Left lung (tissue), 10 donors: ENCODE measurements around the gene BCL3. TPM values are rescaled to one million over a fixed set of nuclear protein-coding genes. Genes with fewer than 3 reads are reported as not detected.
A peak's percentile ranks its signal among the peaks of the same experiment; 100 is the strongest.

Experiments
- ATAC-seq: fragments of 200-7000 bp; cut with Tn5 transposase; one replicate; pipeline ENCODE4 v1.9.1; 2020; ENCODE audit warnings: moderate library complexity
- DNase-seq, 4 donors: peaks; one replicate each; pipeline ENCODE4 v3.0.0-alpha.2; 2013 to 2020
- H3K27ac ChIP-seq, 2 donors: fragments of 200-600 bp; sonication (generic) in 1 of 2; one replicate each; pipeline versions ENCODE4 v1.5.0 to v1.8.0; 2020 to 2021
- H3K27me3 ChIP-seq, 2 donors: fragments of 200-600 bp; sonication (generic) in 1 of 2; one replicate each; pipeline versions ENCODE4 v1.5.0 to v1.8.0; 2020 to 2021
- H3K36me3 ChIP-seq, 2 donors: fragments of 200-600 bp; sonication (generic) in 1 of 2; one replicate each; pipeline versions ENCODE4 v1.5.0 to v1.8.0; 2020 to 2021
- H3K4me1 ChIP-seq, 2 donors: fragments of 200-600 bp; one replicate each; pipeline ENCODE4 v1.8.0; 2021
- H3K4me3 ChIP-seq, 2 donors: fragments of 200-600 bp; sonication (generic) in 1 of 2; one replicate each; pipeline versions ENCODE4 v1.5.0 to v1.8.0; 2020 to 2021; ENCODE audit warnings: mild to moderate bottlenecking in 1 of 2
- H3K9me3 ChIP-seq, 2 donors: fragments of 200-600 bp; sonication (generic) in 1 of 2; one replicate each; pipeline versions ENCODE4 v1.5.0 to v1.8.0; 2020 to 2021
- CTCF ChIP-seq, 2 donors: fragments of 200-600 bp; sonication (generic) in 1 of 2; IDR thresholded peaks; one replicate each; pipeline versions ENCODE4 v1.5.0 to v1.8.0; 2021; ENCODE audit warnings: antibody characterized with exemption in 2 of 2
- intact Hi-C, 2 donors: fragments of 100-400 bp; cut with DNase I; formaldehyde crosslinking; loops; one replicate each; pipeline versions ENCODE4 v1.11.2 to v1.14.2; 2022
- microRNA-seq, 2 donors: library from miRNA; unstranded; fragments of <30 nt; microRNA quantifications; one replicate each; pipeline ENCODE4, GENCODE V29; 2019
- polyA plus RNA-seq, 6 donors: library from polyadenylated mRNA; unstranded; fragments of 120-200 nt; gene quantifications; one replicate each; pipeline ENCODE4 v1.2.1, GENCODE V29; 2013; ENCODE audit not compliant: insufficient read length in 6 of 6
- total RNA-seq, 2 donors: library from RNA; stranded (reverse); fragmentation: NEBNext Ultra II Directional; extraction: Animal tissue kit (Norgen Biotek cat#: 25700); gene quantifications; one replicate each; pipeline ENCODE4 v1.2.1, GENCODE V29; 2021
- donor health status: DM: no; HTN: yes; CAD: no.
- donor health status: DM: no; HTN: no; CAD: no.

The BCL3 gene
- total and polyA plus RNA-seq, 8 donors: 7.3 to 79.9 (median 13.8) TPM

- peak within 1 kb of the TSS; percentile 80 to 87 for H3K27ac ChIP-seq
- peaks cover 0 to 17% of the 10 kb centered on the region in 2 donors for H3K27me3 ChIP-seq
- H3K4me3 ChIP-seq: peak within 1 kb of the TSS; percentile 50 to 54
- intact Hi-C loops: no loop called here
- no peaks in the 10 kb centered on the region for H3K9me3 ChIP-seq
- DNase-seq (peak; percentile 76 to 90 (median 82)), ATAC-seq (peak; percentile 87)
- H3K4me1 ChIP-seq: peaks cover 14 to 25% of the 10 kb centered on the region in 2 donors
- peaks cover 0 to 9% of the 10 kb centered on the region in 2 donors for H3K36me3 ChIP-seq
- TF ChIP-seq CTCF (IDR thresholded peaks at IDR 0.05): no peak
Observed at GRCh38 chr19:44808463-44809371, 60.2 kb downstream of the BCL3 start, which contains the start of gene BCAM. TSS of gene BCAM (plus strand) at chr19:44809103. CDS start at chr19:44809125, 22 bp downstream.

Small RNA genes within 50 kb of the gene (microRNA-seq; reads per million reads assigned to microRNA genes)
- gene MIR8085: 0 to 0.14 reads per million in 2 donors

Other genes with a start within 250 kb of the BCL3 start
- gene ZNF180, start 248.2 kb upstream of the BCL3 start, total RNA-seq: 1 to 10 TPM; 6.0 to 7.7 TPM
- gene ZNF180, start 248.2 kb upstream of the BCL3 start, polyA plus RNA-seq: 10 to 100 TPM; 14.5 to 16.6 (median 15.8) TPM
- gene CEACAM20, start 219.0 kb upstream of the BCL3 start, total RNA-seq: not detected
- gene CEACAM20, start 219.0 kb upstream of the BCL3 start, polyA plus RNA-seq: not detected
- not detected for gene IGSF23, start 135.1 kb upstream of the BCL3 start, total RNA-seq
- under 1 TPM in 2 of 6 donors, not detected in 4; 0.17 to 0.18 TPM for gene IGSF23, start 135.1 kb upstream of the BCL3 start, polyA plus RNA-seq
- 10 to 100 TPM; 46.3 to 67.9 TPM for gene PVR, start 104.8 kb upstream of the BCL3 start, total RNA-seq
- gene PVR, start 104.8 kb upstream of the BCL3 start, polyA plus RNA-seq: 10 to 100 TPM; 22.5 to 29.3 (median 27.6) TPM
- 1 to 10 TPM; 4.1 to 5.4 TPM for gene CEACAM19, start 77.2 kb upstream of the BCL3 start, total RNA-seq
- 10 to 100 TPM; 12.8 to 21.9 (median 15.9) TPM for gene CEACAM19, start 77.2 kb upstream of the BCL3 start, polyA plus RNA-seq
- under 1 TPM in 1 of 2 donors, not detected in 1; 0.20 TPM for gene CEACAM16, start 49.6 kb upstream of the BCL3 start, total RNA-seq
- gene CEACAM16, start 49.6 kb upstream of the BCL3 start, polyA plus RNA-seq: not detected
- 1 to 10 TPM; 5.2 to 6.1 TPM for gene CBLC, start 29.2 kb downstream of the BCL3 start, total RNA-seq
- gene CBLC, start 29.2 kb downstream of the BCL3 start, polyA plus RNA-seq: 1 to 10 TPM; 3.1 to 5.7 (median 3.8) TPM
- 100 to 1,000 TPM; 110 to 389 TPM for gene BCAM, start 60.4 kb downstream of the BCL3 start, total RNA-seq
- gene BCAM, start 60.4 kb downstream of the BCL3 start, polyA plus RNA-seq: 100 to 1,000 TPM; 143 to 235 (median 163) TPM
- gene NECTIN2, start 97.6 kb downstream of the BCL3 start, total RNA-seq: 100 to 1,000 TPM in 1 of 2 donors, 10 to 100 TPM in 1; 86.7 to 145 TPM
- 10 to 100 TPM; 66.9 to 92.1 (median 77.6) TPM for gene NECTIN2, start 97.6 kb downstream of the BCL3 start, polyA plus RNA-seq
- gene TOMM40, start 142.5 kb downstream of the BCL3 start, total RNA-seq: 10 to 100 TPM; 42.0 to 79.9 TPM
- 10 to 100 TPM; 28.8 to 48.2 (median 37.3) TPM for gene TOMM40, start 142.5 kb downstream of the BCL3 start, polyA plus RNA-seq
- 100 to 1,000 TPM; 196 to 757 TPM for gene APOE, start 157.1 kb downstream of the BCL3 start, total RNA-seq
- 10 to 100 TPM; 22.6 to 45.1 (median 32.6) TPM for gene APOE, start 157.1 kb downstream of the BCL3 start, polyA plus RNA-seq
- 100 to 1,000 TPM; 248 to 569 TPM for gene APOC1, start 165.9 kb downstream of the BCL3 start, total RNA-seq
- gene APOC1, start 165.9 kb downstream of the BCL3 start, polyA plus RNA-seq: 10 to 100 TPM in 4 of 6 donors, 1 to 10 TPM in 2; 9.2 to 14.0 (median 11.3) TPM
- not detected for gene APOC4, start 193.5 kb downstream of the BCL3 start, total RNA-seq
- gene APOC4, start 193.5 kb downstream of the BCL3 start, polyA plus RNA-seq: not detected
- 10 to 100 TPM; 20.2 to 27.6 TPM for gene APOC2, start 197.3 kb downstream of the BCL3 start, total RNA-seq
- 1 to 10 TPM in 1 of 6 donors, under 1 TPM in 3, not detected in 2; 0.24 to 1.2 (median 0.41) TPM for gene APOC2, start 197.3 kb downstream of the BCL3 start, polyA plus RNA-seq
- gene CLPTM1, start 206.7 kb downstream of the BCL3 start, total RNA-seq: 100 to 1,000 TPM; 113 to 118 TPM
- 10 to 100 TPM; 67.1 to 84.0 (median 69.7) TPM for gene CLPTM1, start 206.7 kb downstream of the BCL3 start, polyA plus RNA-seq